ENCODE results near the gene DNAH3.
"Not testable (repeated sequence)": the region's sequence is repeated elsewhere in the genome, so short reads cannot be mapped to it uniquely, and the experiment has no call there.

Gene DNAH3

GRCh38 chr16:21069986-21070385 lies 80.7 kb downstream of the DNAH3 start:
- DNase-seq: no peak

GRCh38 chr16:21064203-21064602 lies 86.4 kb downstream of the DNAH3 start:
- no peak for DNase-seq

- DNase-seq: not testable (repeated sequence)
These were observed 87.3 kb downstream of the DNAH3 start for GRCh38 chr16:21063314-21063713.

GRCh38 chr16:21060027-21060510 lies 90.6 kb downstream of the DNAH3 start:
- no peak for DNase-seq

GRCh38 chr16:21057875-21058274 lies 92.8 kb downstream of the DNAH3 start:
- DNase-seq: no peak

- no peak for DNase-seq
These were observed 94.2 kb downstream of the DNAH3 start for GRCh38 chr16:21056396-21056795.

- not testable (repeated sequence) for DNase-seq
These were observed 94.9 kb downstream of the DNAH3 start for GRCh38 chr16:21055738-21056137.

GRCh38 chr16:21053590-21053989 lies 97.1 kb downstream of the DNAH3 start:
- DNase-seq: no peak

GRCh38 chr16:21048091-21048912 lies 102.3 kb downstream of the DNAH3 start:
- DNase-seq: not testable (repeated sequence)

- no peak for DNase-seq
These were observed 112.4 kb downstream of the DNAH3 start for GRCh38 chr16:21038197-21038596.

GRCh38 chr16:21037736-21038135 lies 112.9 kb downstream of the DNAH3 start:
- DNase-seq: no peak

- no peak for DNase-seq
These were observed 113.5 kb downstream of the DNAH3 start for GRCh38 chr16:21037168-21037567.

- no peak for DNase-seq
These were observed 114.2 kb downstream of the DNAH3 start for GRCh38 chr16:21036471-21036870.

- DNase-seq: no peak
These were observed 116.9 kb downstream of the DNAH3 start for GRCh38 chr16:21033704-21034103.

- DNase-seq: no peak
These were observed 117.4 kb downstream of the DNAH3 start for GRCh38 chr16:21033264-21033663.

- no peak for DNase-seq
These were observed 121.9 kb downstream of the DNAH3 start for GRCh38 chr16:21028728-21029127.

GRCh38 chr16:21026846-21027245 lies 123.8 kb downstream of the DNAH3 start:
- DNase-seq: no peak

GRCh38 chr16:21023509-21024202 lies 127.0 kb downstream of the DNAH3 start:
- no peak for DNase-seq

- no peak for DNase-seq
These were observed 129.3 kb downstream of the DNAH3 start for GRCh38 chr16:21021316-21021715.

- DNase-seq: no peak
These were observed 140.8 kb downstream of the DNAH3 start for GRCh38 chr16:21009815-21010214.

- DNase-seq: no peak
These were observed 145.6 kb downstream of the DNAH3 start for GRCh38 chr16:21005008-21005407.

GRCh38 chr16:21001262-21001661 lies 149.4 kb downstream of the DNAH3 start:
- DNase-seq: no peak

GRCh38 chr16:20997147-20997546 lies 153.5 kb downstream of the DNAH3 start:
- no peak for DNase-seq

GRCh38 chr16:20995711-20996110 lies 154.9 kb downstream of the DNAH3 start:
- DNase-seq: no peak

All from cortex of kidney (tissue), 1 donor.